PC-9 (cell line): ENCODE measurements around the gene CTIF.

ENCODE experiments used
- CTCF ChIP-seq: fragments of 200-600 bp; sonication (generic); conservative IDR thresholded peaks from 2 replicates; pipeline ENCODE4 v1.6.1; 2017; ENCODE audit warnings: mixed run types, antibody characterized with exemption, mild to moderate bottlenecking, moderate library complexity
- EZH2 ChIP-seq: fragments of 200-600 bp; sonication (generic); IDR thresholded peaks from 2 replicates; pipeline ENCODE4 v1.8.0; 2017; ENCODE audit warnings: antibody characterized with exemption, low read depth

DNA sequence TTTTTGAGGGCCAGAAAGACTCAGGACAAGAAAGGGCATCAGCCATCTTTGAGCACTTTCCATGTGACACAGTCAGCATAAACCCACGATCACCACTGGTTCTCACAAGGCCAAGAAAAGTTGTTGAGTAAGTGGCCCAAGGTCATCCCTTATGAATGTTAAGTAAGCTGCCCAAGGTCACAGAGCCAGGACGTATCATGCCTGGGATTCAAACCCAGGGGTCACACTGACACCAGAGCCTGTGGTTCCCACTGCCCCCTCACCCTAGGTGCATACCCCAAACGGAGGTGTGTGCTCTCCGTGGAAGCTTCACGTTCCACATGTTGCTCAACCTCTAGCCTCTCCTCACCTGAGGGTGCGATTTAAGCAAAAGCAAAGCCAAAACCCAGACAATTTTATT lies 2.3 kb upstream of the CTIF start:
- TF ChIP-seq CTCF (no peak), EZH2 (no peak)
